Esophagus squamous epithelium (tissue), 4 donors: ENCODE data around the gene IPO7.

ENCODE experiments used
- POLR2A ChIP-seq, 4 donors: fragments of 450-650 bp; IDR thresholded peaks; one replicate each; pipeline ENCODE4 v1.6.1; 2017; ENCODE audit warnings: antibody characterized with exemption in 4 of 4, mild to moderate bottlenecking in 4 of 4, moderate library complexity in 3 of 4
- TF ChIP-seq, protein P1 (sequence below), 6 experiments: fragments of 450-650 bp in 4 of 6; fragments of 200-600 bp in 2 of 6; sonication (generic) in 2 of 6; IDR thresholded peaks; one replicate each; pipeline ENCODE4 v1.5.1; 2016 to 2019; ENCODE audit warnings: antibody characterized with exemption in 6 of 6, mild to moderate bottlenecking in 4 of 6, moderate library complexity in 4 of 6

DNA sequence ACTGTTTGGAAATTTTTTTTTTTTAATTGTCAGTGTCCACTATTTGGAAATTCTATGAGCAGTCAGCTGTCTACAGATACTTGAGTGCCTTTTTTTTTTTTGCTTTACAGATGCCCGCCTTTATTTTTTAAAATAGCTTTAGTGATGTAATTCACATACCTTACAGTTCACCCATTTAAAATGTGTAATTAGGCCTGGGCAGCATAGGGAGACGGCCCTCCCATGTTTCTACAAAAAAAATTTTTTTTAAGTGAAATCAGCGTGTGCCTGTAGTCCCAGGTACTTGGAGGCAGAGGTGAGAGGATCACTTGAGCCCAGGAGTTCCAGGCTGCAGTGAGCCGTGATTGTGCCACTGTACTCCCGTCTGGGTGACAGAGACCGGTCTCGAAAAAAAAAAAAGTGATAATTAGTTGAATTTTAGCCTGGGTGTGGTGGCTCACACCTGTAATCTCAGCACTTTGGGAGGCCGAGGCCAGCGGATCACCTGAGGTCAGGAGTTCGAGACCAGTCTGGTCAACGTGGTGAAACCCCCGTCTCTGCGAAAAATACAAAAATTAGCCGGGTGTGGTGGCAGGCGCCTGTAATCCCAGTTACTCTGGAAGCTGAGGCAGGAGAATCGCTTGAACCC is 77.8 kb downstream of the IPO7 start:
- TF ChIP-seq POLR2A (IDR thresholded peaks at IDR 0.05): no peak
- TF ChIP-seq, protein P1, sequence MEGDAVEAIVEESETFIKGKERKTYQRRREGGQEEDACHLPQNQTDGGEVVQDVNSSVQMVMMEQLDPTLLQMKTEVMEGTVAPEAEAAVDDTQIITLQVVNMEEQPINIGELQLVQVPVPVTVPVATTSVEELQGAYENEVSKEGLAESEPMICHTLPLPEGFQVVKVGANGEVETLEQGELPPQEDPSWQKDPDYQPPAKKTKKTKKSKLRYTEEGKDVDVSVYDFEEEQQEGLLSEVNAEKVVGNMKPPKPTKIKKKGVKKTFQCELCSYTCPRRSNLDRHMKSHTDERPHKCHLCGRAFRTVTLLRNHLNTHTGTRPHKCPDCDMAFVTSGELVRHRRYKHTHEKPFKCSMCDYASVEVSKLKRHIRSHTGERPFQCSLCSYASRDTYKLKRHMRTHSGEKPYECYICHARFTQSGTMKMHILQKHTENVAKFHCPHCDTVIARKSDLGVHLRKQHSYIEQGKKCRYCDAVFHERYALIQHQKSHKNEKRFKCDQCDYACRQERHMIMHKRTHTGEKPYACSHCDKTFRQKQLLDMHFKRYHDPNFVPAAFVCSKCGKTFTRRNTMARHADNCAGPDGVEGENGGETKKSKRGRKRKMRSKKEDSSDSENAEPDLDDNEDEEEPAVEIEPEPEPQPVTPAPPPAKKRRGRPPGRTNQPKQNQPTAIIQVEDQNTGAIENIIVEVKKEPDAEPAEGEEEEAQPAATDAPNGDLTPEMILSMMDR (IDR thresholded peaks at IDR 0.05): no peak
